A204.1 (cell line): ENCODE measurements around the gene BACH1.
A peak's percentile ranks its signal among the peaks of the same experiment; 100 is the strongest.
"Not testable (repeated sequence)": the region's sequence is repeated elsewhere in the genome, so short reads cannot be mapped to it uniquely, and the experiment has no call there.

Source experiments
- FAIRE-seq: peaks from 2 replicates; lab custom pipeline; 2012; peaks lifted over from hg19 to GRCh38; lab: Jason Lieb, UNC

BACH1 gene

DNA sequence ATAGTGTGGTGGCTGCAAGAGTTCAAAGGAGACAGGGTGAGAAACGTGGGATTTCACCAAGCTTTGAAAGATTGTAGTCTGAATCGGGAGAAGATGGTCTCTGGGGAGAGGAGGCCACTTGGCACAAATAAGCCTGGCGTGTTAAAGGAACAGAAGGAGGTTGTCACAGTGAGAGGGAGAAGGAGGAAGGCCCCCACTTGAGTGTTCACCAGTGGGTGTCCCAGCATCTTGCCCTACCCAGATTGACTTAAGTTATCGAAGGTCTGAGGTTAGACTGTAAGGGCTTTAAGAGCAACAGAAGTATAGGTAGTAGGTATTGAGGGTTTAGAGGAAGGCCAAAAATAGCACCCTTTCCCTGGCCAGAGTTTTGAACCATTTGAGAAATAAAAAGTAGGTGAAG, 48.0 kb downstream of the BACH1 start:
- FAIRE-seq: no peak

DNA sequence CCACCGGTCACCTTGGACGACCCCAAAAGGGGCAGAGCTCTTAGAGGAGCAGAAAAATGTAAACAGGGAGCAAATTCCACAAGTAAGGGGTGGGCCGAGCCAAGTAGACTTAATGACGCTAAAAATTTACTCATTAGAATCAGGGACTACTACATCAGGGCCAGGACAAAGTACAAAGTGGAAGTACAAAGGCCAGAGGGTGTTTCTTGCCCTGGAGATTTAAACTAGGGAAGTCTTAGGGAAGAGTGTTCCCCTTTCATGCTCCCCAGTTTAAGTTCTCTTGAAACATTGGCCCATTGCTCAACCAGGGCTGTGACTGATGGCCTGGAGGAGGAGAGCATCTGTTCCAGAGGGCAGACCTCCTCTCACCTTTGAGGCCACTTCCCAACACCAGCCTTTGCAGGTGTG, 48.6 kb downstream of the BACH1 start:
- FAIRE-seq: no peak

- no peak for FAIRE-seq
Observed at GRCh38 chr21:29349702-29350101, 51.0 kb downstream of the BACH1 start.

- no peak for FAIRE-seq
Observed at GRCh38 chr21:29350246-29350779, 51.6 kb downstream of the BACH1 start.

DNA sequence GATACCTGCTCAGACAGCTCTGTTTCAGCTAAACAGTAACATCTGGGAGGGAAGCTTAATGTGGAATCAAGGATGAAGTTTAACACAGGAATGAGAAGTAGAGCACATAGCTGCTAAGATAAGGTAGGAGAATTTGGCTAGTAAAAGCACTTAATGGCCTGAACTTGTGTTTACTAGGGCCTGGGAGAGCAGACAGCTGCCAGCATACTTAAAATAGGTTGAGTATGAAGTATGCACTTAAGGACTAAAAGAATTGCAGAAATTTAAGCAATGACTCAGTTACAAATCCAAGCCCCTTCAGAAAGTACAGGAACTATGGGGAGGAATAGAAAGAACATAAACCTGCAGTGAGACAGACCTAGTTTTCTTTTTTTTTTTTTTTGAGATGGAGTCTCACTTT, 53.0 kb downstream of the BACH1 start:
- no peak for FAIRE-seq

GRCh38 chr21:29355043-29355710, 56.5 kb downstream of the BACH1 start:
- not testable (repeated sequence) for FAIRE-seq

DNA sequence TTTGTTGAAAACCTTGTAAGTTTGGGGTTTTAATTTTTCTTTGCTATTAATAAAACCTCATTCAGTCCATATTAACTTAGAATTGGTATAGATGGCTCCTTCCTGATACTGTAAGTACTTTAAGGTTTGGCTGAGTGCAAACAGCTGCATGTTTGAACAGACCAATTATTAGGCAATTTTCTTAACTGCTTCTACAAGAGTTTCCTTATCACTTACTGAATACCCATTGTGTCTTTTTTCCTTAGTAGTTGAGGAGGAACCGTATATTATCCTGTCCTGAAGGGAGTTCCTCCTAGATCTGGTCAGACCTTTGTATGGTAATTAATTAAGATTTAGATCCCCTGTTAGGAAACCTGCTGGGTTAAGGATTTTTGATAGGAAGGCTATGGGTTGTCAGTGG, 57.6 kb downstream of the BACH1 start:
- FAIRE-seq: not testable (repeated sequence)

DNA sequence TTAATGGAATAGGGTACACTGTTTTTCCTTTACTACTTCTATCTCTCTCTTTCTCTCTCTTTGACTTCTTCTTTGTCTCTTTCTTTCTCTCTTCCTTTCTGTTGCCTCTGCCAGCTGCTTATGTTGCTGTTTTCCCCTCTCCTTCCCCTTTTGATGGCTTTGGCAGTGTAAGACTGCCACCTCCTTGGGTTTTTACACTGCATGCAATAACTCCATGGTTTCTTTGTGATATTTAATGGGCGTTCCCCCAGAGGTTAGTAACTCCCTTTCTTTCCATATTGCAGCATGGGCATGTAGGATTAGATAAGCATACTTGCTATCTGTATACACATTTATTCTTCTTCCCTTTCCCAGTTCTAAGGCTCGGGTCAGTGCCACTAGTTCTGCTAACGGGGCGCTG, 58.1 kb downstream of the BACH1 start:
- FAIRE-seq: not testable (repeated sequence)

DNA sequence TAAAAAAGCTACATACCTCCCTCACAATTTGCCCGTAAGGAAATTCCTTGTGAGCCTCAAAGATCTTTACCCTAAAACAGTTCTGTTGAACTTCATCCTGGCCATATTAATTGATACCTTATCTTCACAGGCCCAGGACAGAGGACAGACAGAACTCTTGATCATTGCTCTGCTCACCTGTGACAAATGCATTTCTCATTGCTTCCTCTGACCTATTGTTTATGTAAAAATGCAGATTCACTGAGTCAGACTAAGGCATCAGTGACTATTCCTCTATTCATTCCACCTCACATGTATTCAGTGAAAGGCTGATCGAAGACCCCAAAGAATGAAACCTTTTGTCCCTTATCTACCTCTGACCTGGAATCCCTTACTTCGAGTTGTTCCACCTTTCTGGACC, 61.0 kb downstream of the BACH1 start:
- FAIRE-seq: no peak

DNA sequence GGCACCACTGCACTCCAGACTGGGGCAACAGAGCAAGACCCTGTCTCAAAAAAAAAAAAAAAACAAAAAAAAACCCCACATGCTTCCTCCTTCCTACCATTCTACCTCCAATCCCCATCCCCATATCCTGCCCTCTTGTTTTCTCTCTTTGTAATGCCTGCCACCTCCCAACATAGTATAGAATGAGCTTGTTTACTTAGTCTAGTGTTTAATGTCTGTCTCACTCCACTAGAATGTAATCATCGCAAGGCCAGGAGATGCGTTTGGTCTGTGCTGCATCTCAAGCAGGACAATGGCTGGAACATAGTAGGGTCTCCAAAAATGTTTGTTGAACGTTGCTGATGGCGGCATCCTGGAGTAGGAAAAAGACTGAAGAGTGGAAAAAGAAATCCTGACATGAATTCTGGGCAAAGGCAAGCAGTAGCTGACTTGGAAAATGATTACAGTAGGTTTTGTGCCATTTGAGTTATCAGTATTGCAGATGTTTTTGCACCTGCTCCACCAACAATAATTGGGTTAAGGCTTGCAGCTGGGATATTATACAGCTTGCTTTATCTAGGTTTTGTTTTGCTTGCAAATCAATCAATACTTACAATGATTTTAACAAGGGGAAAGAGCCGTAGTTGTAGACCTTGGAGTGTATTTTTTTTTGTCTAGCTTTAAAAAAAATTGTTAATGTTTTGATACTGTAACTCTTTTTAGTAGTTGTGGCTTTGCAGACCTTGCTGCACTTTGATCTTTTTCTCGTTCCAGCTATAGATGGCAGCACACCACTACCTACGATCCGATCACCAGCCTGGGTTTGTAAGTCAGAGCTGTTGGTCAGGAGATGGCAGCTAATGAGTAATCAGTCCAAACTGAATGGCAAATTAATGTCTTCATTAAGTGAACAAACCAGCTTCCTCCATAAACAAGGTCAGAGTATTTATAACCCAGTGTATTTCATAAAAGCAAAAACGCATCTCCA, 62.4 kb downstream of the BACH1 start:
- FAIRE-seq: no peak

DNA sequence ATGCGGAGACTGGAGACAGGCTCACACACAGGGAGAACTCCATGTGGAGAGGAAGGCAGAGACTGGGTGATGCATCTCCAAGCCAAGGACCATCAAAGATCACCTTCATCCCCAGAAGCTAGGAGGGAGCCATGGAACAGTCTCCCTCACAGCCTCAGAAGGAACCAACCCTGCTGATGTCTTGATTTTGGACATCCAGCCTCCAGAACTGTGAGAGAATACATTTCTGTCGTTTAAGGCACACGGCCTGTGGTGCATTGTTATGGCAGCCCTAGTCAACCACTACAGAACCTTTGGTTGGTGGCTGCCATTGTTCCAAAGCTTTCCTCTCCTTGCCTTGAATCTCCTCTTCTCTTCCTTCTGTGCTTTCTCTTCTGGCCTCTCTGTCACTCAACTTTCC, 64.0 kb downstream of the BACH1 start:
- no peak for FAIRE-seq

GRCh38 chr21:29365661-29366265, 67.0 kb downstream of the BACH1 start:
- no peak for FAIRE-seq

DNA sequence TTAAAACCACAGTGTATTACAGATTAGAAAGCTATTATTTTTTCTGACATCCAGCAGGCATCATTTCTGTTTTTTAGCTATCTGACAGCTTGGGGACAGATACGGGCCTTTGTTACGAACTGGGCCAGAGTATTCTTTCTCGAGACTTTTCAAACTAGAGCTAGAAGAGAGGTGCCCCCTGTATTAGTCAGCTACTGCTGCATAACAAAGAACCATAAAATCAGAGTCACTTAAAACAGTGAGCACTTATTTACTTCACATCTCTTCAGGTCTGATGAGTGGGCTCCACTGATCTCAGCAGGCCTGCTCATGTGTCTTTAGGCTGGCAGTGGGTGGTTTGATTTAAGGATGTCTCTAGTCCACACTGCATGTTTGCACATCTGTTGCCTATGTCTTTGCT, 67.8 kb downstream of the BACH1 start:
- FAIRE-seq: no peak

- no peak for FAIRE-seq
Observed at GRCh38 chr21:29367335-29367734, 68.6 kb downstream of the BACH1 start.

- FAIRE-seq: no peak
Observed at GRCh38 chr21:29368906-29369305, 70.2 kb downstream of the BACH1 start.

GRCh38 chr21:29371464-29371863, 72.7 kb downstream of the BACH1 start:
- no peak for FAIRE-seq

GRCh38 chr21:29372063-29372802, 73.5 kb downstream of the BACH1 start:
- FAIRE-seq: peak; percentile 87

- FAIRE-seq: no peak
Observed at GRCh38 chr21:29374481-29374880, 75.8 kb downstream of the BACH1 start.

- FAIRE-seq: no peak
Observed at GRCh38 chr21:29376556-29376955, 77.8 kb downstream of the BACH1 start.

DNA sequence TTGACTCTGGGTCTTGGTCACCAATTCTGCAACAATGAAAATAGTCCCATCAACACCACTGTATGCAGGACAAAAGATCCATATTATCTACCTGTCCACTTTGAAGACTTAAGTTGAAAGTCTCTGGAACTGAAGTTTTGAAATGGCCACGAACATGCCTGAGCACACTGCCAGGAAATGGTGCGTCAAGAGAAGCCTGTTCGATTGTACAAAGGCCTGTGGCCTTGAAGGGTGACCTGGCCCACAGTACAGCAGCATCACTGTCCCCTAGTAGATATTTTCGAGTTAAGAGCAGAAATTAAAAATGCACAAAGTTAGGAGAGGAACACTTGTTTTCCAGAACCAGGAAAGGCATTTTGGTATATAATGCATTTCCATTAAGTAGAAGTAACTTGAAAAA, 78.5 kb downstream of the BACH1 start:
- FAIRE-seq: no peak

GRCh38 chr21:29378832-29379231, 80.1 kb downstream of the BACH1 start:
- FAIRE-seq: no peak

- FAIRE-seq: no peak
Observed at GRCh38 chr21:29379517-29380054, 80.9 kb downstream of the BACH1 start.
